Measurements from ENCODE around the gene GP1BB.

Gene GP1BB

GRCh38 chr22:19727310-19728150, 4.2 kb downstream of the GP1BB start:
- DNase-seq (ENCODE audit: low read depth in 2 of 2), result no peak

- no peak for DNase-seq (ENCODE audit: low read depth in 2 of 2)
These were observed 4.9 kb downstream of the GP1BB start for GRCh38 chr22:19728271-19728670.

GRCh38 chr22:19728836-19729235, 5.5 kb downstream of the GP1BB start:
- no peak for DNase-seq (ENCODE audit: low read depth in 2 of 2)

- DNase-seq (ENCODE audit: low read depth in 2 of 2), result no peak
These were observed 6.2 kb downstream of the GP1BB start for GRCh38 chr22:19729507-19729906.

- no peak for DNase-seq (ENCODE audit: low read depth in 2 of 2)
These were observed 6.9 kb downstream of the GP1BB start for GRCh38 chr22:19730198-19730597.

- DNase-seq (ENCODE audit: low read depth in 2 of 2), result peak; percentile 77 to 81
These were observed 7.5 kb downstream of the GP1BB start for GRCh38 chr22:19730655-19731360.

- DNase-seq (ENCODE audit: low read depth in 2 of 2), result no peak
These were observed 8.2 kb downstream of the GP1BB start for GRCh38 chr22:19731361-19732135.

GRCh38 chr22:19732403-19733113, 9.2 kb downstream of the GP1BB start:
- DNase-seq (ENCODE audit: low read depth in 2 of 2), result no peak

- DNase-seq (ENCODE audit: low read depth in 2 of 2), result no peak
These were observed 10.4 kb downstream of the GP1BB start for GRCh38 chr22:19733755-19734154.

GRCh38 chr22:19734163-19734562, 10.8 kb downstream of the GP1BB start:
- DNase-seq (ENCODE audit: low read depth in 2 of 2), result no peak

GRCh38 chr22:19734837-19735382, 11.6 kb downstream of the GP1BB start:
- no peak for DNase-seq (ENCODE audit: low read depth in 2 of 2)

GRCh38 chr22:19735665-19736510, 12.5 kb downstream of the GP1BB start:
- no peak for DNase-seq (ENCODE audit: low read depth in 2 of 2)

- DNase-seq (ENCODE audit: low read depth in 2 of 2), result no peak
These were observed 14.7 kb downstream of the GP1BB start for GRCh38 chr22:19737846-19738663.

- DNase-seq (ENCODE audit: low read depth in 2 of 2), result no peak
These were observed 15.5 kb downstream of the GP1BB start for GRCh38 chr22:19738664-19739447.

GRCh38 chr22:19739448-19739895, 16.1 kb downstream of the GP1BB start:
- no peak for DNase-seq (ENCODE audit: low read depth in 2 of 2)

GRCh38 chr22:19739911-19740449, 16.6 kb downstream of the GP1BB start:
- no peak for DNase-seq (ENCODE audit: low read depth in 2 of 2)

- DNase-seq (ENCODE audit: low read depth in 2 of 2), result no peak
These were observed 17.2 kb downstream of the GP1BB start for GRCh38 chr22:19740586-19740985.

- no peak for DNase-seq (ENCODE audit: low read depth in 2 of 2)
These were observed 17.7 kb downstream of the GP1BB start for GRCh38 chr22:19741053-19741452.

Measured in stimulated activated CD8-positive, alpha-beta memory T cell treated with anti-CD3 and anti-CD28 coated beads, Interleukin-2, amount 100 ng/mL, for 48 hours (primary cell).